NT2/D1 (cell line): ENCODE measurements around the gene TRAPPC2L.
A peak's percentile ranks its signal among the peaks of the same experiment; 100 is the strongest.

Experiments used
- DNase-seq: peaks from one replicate; pipeline ENCODE4 v3.0.0-alpha.2; 2011; ENCODE audit warnings: low read depth, low spot score
- H3K27me3 ChIP-seq: 2 replicates; pipeline ENCODE4 v1.6.0; 2011; ENCODE audit warnings: mild to moderate bottlenecking; ENCODE audit not compliant: insufficient read length, insufficient read depth
- H3K36me3 ChIP-seq: 2 replicates; pipeline ENCODE4 v1.6.1; 2011; ENCODE audit warnings: mild to moderate bottlenecking, low read length, mixed read lengths; ENCODE audit not compliant: insufficient read depth, insufficient read length
- H3K4me1 ChIP-seq: 2 replicates; pipeline ENCODE4 v1.5.1; 2011; ENCODE audit not compliant: insufficient read depth, insufficient read length
- H3K4me3 ChIP-seq: 2 replicates; pipeline ENCODE4 v1.5.1; 2011; ENCODE audit warnings: low read depth; ENCODE audit not compliant: insufficient read length
- H3K9ac ChIP-seq: 2 replicates; pipeline ENCODE4 v1.6.0; 2011; ENCODE audit warnings: low read depth; ENCODE audit not compliant: insufficient read length
- H3K9me3 ChIP-seq: 2 replicates; pipeline ENCODE4 v1.5.1; 2011; ENCODE audit warnings: mild to moderate bottlenecking, low read length; ENCODE audit not compliant: insufficient read depth
- SUZ12 ChIP-seq: IDR thresholded peaks from 2 replicates; pipeline ENCODE4 v1.6.1; 2011; ENCODE audit not compliant: insufficient read length, insufficient read depth; ENCODE audit errors: extremely low read depth
- YY1 ChIP-seq: IDR thresholded peaks from 2 replicates; pipeline ENCODE4 v1.6.1; 2011; ENCODE audit not compliant: insufficient read length, insufficient read depth
- ZNF274 ChIP-seq: IDR thresholded peaks from 2 replicates; pipeline ENCODE4 v1.6.1; 2011; ENCODE audit warnings: mild to moderate bottlenecking, low read depth, low read length

Gene TRAPPC2L, protein sequence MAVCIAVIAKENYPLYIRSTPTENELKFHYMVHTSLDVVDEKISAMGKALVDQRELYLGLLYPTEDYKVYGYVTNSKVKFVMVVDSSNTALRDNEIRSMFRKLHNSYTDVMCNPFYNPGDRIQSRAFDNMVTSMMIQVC

DNA sequence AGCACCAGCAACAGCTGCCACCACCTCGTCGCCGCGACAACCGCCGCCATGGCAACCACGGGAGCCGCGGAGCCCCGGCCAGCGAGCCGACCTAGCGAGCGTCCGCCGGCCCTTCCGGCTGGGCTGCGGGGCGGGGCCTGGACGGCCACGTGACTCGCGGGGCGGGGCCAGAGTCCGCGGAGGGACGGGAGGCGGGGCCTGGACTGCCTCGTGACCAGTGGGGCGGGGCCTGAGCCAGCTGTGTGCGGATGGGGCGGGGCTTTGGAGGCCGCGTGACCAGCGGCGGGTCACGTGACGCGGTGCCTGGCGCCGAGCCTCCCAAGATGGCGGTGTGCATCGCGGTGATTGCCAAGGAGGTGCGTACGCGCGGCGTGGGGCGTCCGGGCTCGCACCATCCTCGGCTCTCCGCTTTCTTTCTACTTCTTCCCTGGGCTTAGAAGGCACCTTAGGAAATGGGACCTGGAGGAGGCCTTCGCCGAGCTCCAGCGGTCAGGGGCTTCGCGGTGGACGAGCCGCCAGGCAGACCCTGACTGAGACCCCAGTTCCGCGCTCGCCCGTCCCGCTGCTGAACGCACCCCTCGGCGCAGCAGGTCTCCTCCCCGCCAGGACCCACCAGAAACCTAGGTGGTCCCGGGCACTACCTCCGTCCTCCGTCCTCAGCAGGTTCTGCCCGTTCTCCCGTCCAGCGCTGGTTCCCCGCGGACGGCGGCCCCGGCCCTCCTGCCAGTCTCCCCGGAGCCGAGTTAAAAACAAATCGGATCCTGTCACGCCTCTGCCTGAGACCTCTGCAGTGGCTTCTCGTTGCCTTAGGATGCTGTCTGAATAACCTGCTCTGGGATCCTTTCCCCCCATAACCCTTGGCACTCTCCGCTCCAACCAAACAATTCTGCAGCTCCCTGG lies at the start of gene TRAPPC2L, which contains the start of gene GALNS:
TSS of gene TRAPPC2L (plus strand) at position 300 of the 900 bp plus-strand sequence. CDS start at position 324, 24 bp downstream.
TSS of gene GALNS (minus strand) at position 120 of the 900 bp plus-strand sequence. CDS start at position 50, 70 bp downstream.
- TF ChIP-seq ZNF274 (no peak), SUZ12 (no peak), YY1 (peak; percentile 83)
- Histone ChIP-seq H3K4me1 (peaks cover 10% of the 10 kb centered on the region), H3K36me3 (peaks cover 50% of the 10 kb centered on the region), H3K27me3 (no peaks in the 10 kb centered on the region), H3K9me3 (no peaks in the 10 kb centered on the region), H3K4me3 (peak within 1 kb of the TSS; percentile 100), H3K9ac (peak within 1 kb of the TSS; percentile 99)
- DNase-seq, result peak; percentile 91

DNA sequence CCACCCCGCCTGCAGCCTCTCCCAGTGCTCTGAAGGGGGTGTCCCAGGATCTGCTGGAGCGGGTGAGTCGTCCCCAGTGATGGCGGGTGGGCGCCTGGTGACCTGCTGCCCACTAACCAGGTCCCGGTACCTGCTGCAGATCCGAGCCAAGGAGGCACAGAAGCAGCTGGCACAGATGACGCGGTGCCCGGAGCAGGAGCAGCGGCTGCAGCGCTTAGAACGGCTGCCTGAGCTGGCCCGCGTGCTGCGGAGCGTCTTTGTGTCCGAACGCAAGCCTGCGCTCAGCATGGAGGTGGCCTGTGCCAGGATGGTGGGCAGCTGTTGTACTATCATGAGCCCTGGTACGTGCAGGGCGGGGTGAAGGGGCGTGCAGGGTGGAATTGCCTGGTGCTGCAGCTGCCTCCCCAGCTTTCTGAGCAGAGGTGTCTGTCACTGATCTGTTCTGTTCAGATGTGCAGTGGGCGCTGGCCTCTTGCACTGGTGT lies 49.7 kb upstream of the TRAPPC2L start:
- Histone ChIP-seq H3K9me3 (no peaks in the 10 kb centered on the region), H3K27me3 (no peaks in the 10 kb centered on the region), H3K4me3 (no peak overlapping the region), H3K36me3 (peaks cover 71% of the 10 kb centered on the region), H3K4me1 (peaks cover 41% of the 10 kb centered on the region), H3K9ac (peak overlapping the region; percentile 21)
- no peak for TF ChIP-seq YY1
- TF ChIP-seq ZNF274, result no peak
- TF ChIP-seq SUZ12, result no peak
- no peak for DNase-seq

DNA sequence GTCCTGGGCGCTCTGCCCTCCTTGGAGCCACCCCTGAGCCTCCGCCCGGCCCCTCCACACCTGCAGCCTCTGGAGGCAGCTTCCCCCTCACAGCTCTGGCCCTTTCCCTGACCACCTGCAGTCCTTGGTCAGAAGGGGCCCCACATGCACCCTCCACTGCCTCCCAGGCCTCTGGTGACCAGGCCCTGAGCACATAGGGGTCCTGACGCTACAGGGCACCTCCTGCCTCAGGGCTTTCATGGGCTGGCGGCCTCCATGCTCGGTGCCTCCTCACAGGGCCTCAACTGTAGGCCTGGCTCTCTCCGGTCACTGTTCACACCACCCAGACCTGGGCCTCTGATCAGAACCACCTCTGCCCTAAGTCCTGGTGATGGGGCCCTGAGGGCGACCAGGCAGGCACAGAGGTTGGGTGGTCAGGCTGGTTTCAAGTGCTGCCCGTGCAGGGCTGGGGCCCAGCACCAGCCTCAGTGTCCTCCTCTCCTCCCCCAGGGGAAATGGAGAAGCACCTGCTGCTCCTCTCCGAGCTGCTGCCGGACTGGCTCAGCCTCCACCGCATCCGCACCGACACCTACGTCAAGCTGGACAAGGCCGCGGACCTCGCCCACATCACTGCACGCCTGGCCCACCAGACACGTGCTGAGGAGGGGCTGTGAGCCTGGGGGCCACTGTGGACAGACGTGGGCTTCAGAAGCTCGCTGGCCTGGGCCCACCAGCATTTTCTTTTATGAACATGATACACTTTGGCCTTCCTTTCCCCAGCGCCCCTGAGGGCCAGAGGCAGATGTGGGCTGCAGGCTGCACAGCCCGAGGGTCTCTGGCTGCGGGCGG lies 49.1 kb upstream of the TRAPPC2L start:
- H3K4me1 ChIP-seq, result peaks cover 41% of the 10 kb centered on the region

DNA sequence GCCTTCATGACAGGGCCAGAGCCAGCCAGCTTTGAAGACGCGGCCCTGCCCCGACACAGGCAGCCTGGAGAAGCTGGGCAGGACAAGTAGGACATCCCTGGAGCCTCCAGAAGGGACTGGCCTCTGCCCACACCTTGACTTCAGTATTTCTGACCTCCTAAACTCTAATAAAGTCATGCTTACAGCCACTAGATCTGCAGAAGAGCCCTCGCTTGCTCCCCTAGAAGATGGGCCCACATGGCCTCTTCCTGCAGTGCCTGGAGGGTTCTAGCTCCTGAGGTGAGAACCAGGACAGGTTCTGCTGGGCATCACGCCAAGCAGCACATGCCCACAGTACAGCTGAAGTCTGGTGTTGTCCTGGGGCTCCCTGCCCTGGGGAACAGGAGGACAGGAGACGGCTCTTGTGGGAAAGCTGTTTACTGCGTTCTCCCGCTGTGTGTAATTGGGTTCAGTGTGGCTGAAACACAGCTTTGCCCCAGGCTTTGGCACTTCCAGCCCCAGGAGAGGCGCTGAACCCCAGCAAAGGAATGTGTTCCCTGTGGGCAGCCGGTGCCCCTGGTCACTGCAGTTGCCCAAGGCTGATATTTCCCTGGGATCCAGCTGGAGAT lies 47.8 kb upstream of the TRAPPC2L start:
- H3K4me1 ChIP-seq, result peaks cover 44% of the 10 kb centered on the region
- no peak for TF ChIP-seq SUZ12
- no peak for TF ChIP-seq ZNF274
- TF ChIP-seq YY1, result no peak
- peaks cover 71% of the 10 kb centered on the region for H3K36me3 ChIP-seq
- peak overlapping the region; percentile 99 for H3K9ac ChIP-seq
- no peaks in the 10 kb centered on the region for H3K27me3 ChIP-seq
- H3K9me3 ChIP-seq, result no peaks in the 10 kb centered on the region
- DNase-seq, result no peak
- H3K4me3 ChIP-seq, result no peak overlapping the region

More for the DNA sequence above, 49.1 kb upstream of the TRAPPC2L start:
- Histone ChIP-seq H3K27me3 (no peaks in the 10 kb centered on the region), H3K9ac (peak overlapping the region; percentile 32), H3K9me3 (no peaks in the 10 kb centered on the region), H3K36me3 (peaks cover 71% of the 10 kb centered on the region), H3K4me3 (no peak overlapping the region)
- no peak for TF ChIP-seq SUZ12
- TF ChIP-seq ZNF274, result no peak
- no peak for TF ChIP-seq YY1
- no peak for DNase-seq

DNA sequence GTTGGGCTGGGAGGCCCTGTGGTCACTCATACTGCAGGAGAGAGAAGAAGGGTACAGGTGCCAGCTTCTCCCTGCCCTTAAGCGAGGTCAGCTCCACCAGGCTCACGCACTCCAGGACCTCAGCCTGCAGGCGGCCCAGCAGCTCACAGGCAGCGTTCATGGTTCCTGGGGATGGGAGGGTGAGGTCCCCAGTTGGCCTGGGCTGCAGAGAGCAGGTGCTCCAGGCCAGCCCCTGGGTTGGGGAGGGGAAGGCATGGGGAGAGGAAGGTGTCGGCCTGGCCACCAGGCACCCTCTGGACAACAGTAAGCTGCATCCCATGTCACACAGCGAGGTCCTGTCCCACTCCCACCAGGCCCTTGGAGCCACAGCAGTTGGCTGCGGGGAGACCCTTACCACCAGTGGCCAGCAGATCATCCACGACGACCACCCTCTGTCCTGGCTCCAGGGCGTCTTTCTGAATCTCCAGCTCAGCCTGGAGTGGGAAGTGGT lies 47.2 kb upstream of the TRAPPC2L start:
- H3K9ac ChIP-seq, result peak overlapping the region; percentile 99
- TF ChIP-seq ZNF274 (no peak), YY1 (no peak), SUZ12 (no peak)
- peaks cover 65% of the 10 kb centered on the region for H3K36me3 ChIP-seq
- no peaks in the 10 kb centered on the region for H3K9me3 ChIP-seq
- no peak for DNase-seq
- no peak overlapping the region for H3K4me3 ChIP-seq
- H3K4me1 ChIP-seq, result peaks cover 42% of the 10 kb centered on the region
- H3K27me3 ChIP-seq, result no peaks in the 10 kb centered on the region

DNA sequence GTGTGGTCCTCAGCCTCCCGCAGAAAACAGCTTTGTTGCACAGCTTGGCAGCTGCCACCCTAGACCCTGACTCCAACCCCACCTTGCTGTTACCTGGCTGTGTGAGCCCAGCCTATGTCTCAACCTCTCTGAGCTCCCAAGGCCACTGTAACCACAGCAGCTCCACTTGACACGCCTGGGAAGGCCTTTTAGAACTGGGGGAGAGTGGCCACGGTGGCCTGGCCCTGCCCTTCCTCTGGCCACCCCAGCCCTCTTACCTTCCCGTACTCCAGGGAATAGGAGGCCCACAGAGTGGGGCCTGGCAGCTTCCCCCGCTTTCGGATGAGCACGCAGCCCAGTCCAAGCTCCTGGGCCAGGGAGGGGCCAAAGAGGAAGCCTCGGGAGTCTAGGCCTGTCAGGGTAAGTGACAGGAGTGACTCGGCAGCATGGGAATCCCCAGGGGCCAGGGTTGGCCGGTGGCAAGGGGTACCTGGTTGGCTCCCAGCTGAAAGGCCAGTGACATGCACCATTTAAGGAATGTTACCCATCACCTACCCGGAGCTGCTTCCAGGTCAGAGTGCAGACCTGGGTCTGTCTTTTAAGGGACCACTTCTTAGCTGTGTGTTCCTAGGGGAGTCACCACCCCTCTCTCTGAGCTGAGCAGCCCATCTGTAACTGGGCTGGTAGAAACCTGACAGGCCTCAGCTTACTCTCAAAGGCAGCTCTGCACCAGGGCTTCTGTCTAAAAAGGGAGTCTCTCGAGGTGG lies 46.6 kb upstream of the TRAPPC2L start:
- Histone ChIP-seq H3K4me1 (peaks cover 36% of the 10 kb centered on the region), H3K36me3 (peaks cover 60% of the 10 kb centered on the region), H3K9ac (peak overlapping the region; percentile 99), H3K4me3 (peak overlapping the region; percentile 89), H3K9me3 (no peaks in the 10 kb centered on the region), H3K27me3 (no peaks in the 10 kb centered on the region)
- TF ChIP-seq SUZ12 (no peak), ZNF274 (no peak), YY1 (no peak)
- DNase-seq, result no peak
